PC-3 (cell line): Measurements from ENCODE around the gene CMAS.

Source experiments
- CTCF ChIP-seq: fragments of 300-600 bp; sonication (generic); conservative IDR thresholded peaks from 2 replicates; pipeline ENCODE4 v1.5.1; 2017; ENCODE audit warnings: antibody characterized with exemption, low read depth, mild to moderate bottlenecking, low read length
- EZH2 ChIP-seq: fragments of 300-600 bp; sonication (generic); IDR thresholded peaks from one replicate; pipeline ENCODE4 v1.6.1; 2017; ENCODE audit warnings: antibody characterized with exemption, mild to moderate bottlenecking, low read length; ENCODE audit not compliant: unreplicated experiment
- EZH2phosphoT487 ChIP-seq: fragments of 300-600 bp; sonication (generic); IDR thresholded peaks from 2 replicates; pipeline ENCODE4 v1.6.1; 2018; ENCODE audit warnings: mild to moderate bottlenecking, antibody characterized with exemption, low read length, borderline replicate concordance

DNA sequence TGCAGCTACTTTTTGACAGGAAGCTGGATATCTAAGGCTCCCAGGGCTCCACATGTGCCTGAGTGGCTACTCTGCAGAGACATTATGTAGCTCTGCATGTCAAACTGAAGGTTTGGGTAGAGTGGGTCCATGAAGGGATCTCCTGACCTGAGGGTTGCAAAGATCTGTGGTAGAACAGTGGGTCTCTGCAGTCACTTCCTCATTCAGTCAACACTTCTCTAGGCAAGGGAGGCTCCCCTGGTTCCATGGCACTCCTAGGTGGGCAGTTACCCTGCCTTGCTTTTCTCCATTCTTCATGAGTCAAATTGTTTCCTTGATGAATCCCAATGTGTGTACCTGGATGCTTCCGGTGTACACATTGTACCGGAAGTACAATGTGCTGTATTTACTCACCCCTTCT is 57.4 kb downstream of the CMAS start:
- TF ChIP-seq CTCF = no peak
- TF ChIP-seq EZH2 = no peak
- no peak for TF ChIP-seq EZH2phosphoT487
